Osteocyte (in vitro differentiated cells): Measurements from ENCODE around the gene FLAD1. TPM values are rescaled to one million over a fixed set of nuclear protein-coding genes. Genes with fewer than 3 reads are reported as not detected.

Source experiments
- DNase-seq: peaks from one replicate; pipeline ENCODE4 v3.0.0; 2021; ENCODE audit warnings: mixed read lengths; ENCODE audit not compliant: unreplicated experiment; ENCODE audit errors: extremely low spot score
- H3K27ac Mint-ChIP-seq: one replicate; pipeline ENCODE4 v1.8.0; 2021; ENCODE audit warnings: mild to moderate bottlenecking, mixed read lengths; ENCODE audit not compliant: unreplicated experiment
- H3K27me3 Mint-ChIP-seq: one replicate; pipeline ENCODE4 v1.8.0; 2021; ENCODE audit warnings: mixed read lengths; ENCODE audit not compliant: unreplicated experiment
- H3K36me3 Mint-ChIP-seq: one replicate; pipeline ENCODE4 v1.8.0; 2021; ENCODE audit warnings: mixed read lengths; ENCODE audit not compliant: unreplicated experiment
- H3K4me1 Mint-ChIP-seq: one replicate; pipeline ENCODE4 v1.8.0; 2021; ENCODE audit warnings: mixed read lengths; ENCODE audit not compliant: unreplicated experiment
- H3K4me3 Mint-ChIP-seq: one replicate; pipeline ENCODE4 v1.8.0; 2021; ENCODE audit warnings: mild to moderate bottlenecking, moderate library complexity, mixed read lengths; ENCODE audit not compliant: unreplicated experiment
- H3K9me3 Mint-ChIP-seq: one replicate; pipeline ENCODE4 v1.8.0; 2021; ENCODE audit warnings: mixed read lengths; ENCODE audit not compliant: unreplicated experiment
- CTCF ChIP-seq: fragments of 200-600 bp; sonication (generic); IDR thresholded peaks from 2 replicates; pipeline ENCODE4 v1.5.0; 2021; ENCODE audit warnings: antibody characterized with exemption, mild to moderate bottlenecking, moderate library complexity
- microRNA-seq: library from miRNA; unstranded; fragments of <30 nt; microRNA quantifications from one replicate; pipeline ENCODE4 v1.1.0, GENCODE V29; 2020; ENCODE audit not compliant: unreplicated experiment
- total RNA-seq: library from RNA; stranded (reverse); gene quantifications from 2 replicates; pipeline ENCODE4 v1.2.1, GENCODE V29; 2021

Gene FLAD1
- total RNA-seq, 1 donor from 2014 or later: 31.2 TPM

DNA sequence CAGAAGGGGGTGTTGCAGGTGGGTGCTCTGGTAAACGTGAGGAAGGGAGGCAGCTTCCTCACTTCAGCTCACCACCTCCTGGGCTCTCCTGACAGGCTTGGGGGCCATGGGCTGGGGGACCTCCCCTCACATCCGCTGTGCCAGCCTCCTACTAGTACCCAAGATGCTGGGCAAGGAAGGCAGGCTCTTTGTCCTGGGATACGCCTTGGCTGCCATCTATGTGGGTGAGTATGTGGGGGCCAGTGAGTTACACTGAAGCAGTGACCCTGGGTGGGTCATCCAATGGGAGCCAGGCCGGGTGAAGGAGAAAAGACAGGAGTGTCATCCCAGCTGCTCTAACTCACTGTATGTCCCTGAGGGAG lies 56.1 kb downstream of the FLAD1 start:
- no peak for TF ChIP-seq CTCF
- no peaks in the 10 kb centered on the region for H3K9me3 Mint-ChIP-seq
- no peak overlapping the region for H3K27ac Mint-ChIP-seq
- no peaks in the 10 kb centered on the region for H3K27me3 Mint-ChIP-seq
- no peak for DNase-seq
- H3K4me3 Mint-ChIP-seq: no peak overlapping the region
- H3K4me1 Mint-ChIP-seq: peaks cover 4% of the 10 kb centered on the region
- H3K36me3 Mint-ChIP-seq: no peaks in the 10 kb centered on the region

DNA sequence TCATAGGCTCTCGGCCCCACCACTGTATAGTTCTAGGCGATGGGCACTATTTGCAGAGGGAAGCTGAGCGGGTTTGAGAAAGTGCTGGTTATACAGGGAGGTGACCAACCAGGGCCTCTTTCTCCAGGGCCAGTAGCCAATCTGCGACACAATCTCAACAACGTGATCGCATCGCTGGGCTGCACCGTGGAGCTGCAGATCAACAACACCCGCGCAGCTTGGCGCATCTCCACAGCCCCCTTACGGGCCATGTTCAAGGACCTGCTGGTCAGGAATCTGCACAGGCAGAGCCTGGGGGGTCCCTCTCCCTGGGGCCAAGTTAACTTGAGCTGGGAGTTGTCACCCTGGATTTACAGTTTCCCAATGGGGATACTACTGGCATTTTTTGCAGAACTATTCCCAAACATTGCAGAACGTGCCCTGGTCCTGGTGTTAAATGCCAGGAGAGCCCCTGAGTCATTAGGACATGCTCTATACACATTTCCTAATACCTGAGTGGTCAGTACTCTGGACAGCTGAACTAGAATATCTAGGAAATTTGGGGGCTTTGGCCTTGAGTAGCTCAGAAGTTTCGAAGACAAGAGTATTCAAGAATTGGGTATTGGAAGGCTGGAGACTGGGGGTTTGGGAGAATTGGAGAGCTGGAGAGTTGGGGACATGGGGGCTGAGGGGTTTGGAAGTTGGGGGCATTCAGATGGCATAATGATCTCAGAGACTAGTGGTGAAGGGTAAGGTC lies 57.4 kb downstream of the FLAD1 start:
- no peak for DNase-seq
- no peak overlapping the region for H3K4me3 Mint-ChIP-seq
- H3K36me3 Mint-ChIP-seq: no peaks in the 10 kb centered on the region
- no peak for TF ChIP-seq CTCF
- no peaks in the 10 kb centered on the region for H3K9me3 Mint-ChIP-seq
- peaks cover 9% of the 10 kb centered on the region for H3K4me1 Mint-ChIP-seq
- H3K27me3 Mint-ChIP-seq: no peaks in the 10 kb centered on the region
- H3K27ac Mint-ChIP-seq: no peak overlapping the region

Small RNA genes within 50 kb of the gene (microRNA-seq; reads per million reads assigned to microRNA genes)
- gene MIR4258: not detected

Other genes starting within 250 kb of the FLAD1 start
- gene KCNN3, start 113.1 kb upstream of the FLAD1 start, total RNA-seq: 0.16 and 0.29 TPM in 2 replicates
- 29.5 and 34.5 TPM in 2 replicates for gene PMVK, start 46.6 kb upstream of the FLAD1 start, total RNA-seq
- gene PBXIP1, start 27.2 kb upstream of the FLAD1 start, total RNA-seq: 90.1 and 92.6 TPM in 2 replicates
- 29.2 and 30.4 TPM in 2 replicates for gene PYGO2, start 21.6 kb upstream of the FLAD1 start, total RNA-seq
- 219 and 239 TPM in 2 replicates for gene SHC1, start 12.6 kb upstream of the FLAD1 start, total RNA-seq
- 38.5 and 39.6 TPM in 2 replicates for gene CKS1B, start 8.7 kb upstream of the FLAD1 start, total RNA-seq
- gene LENEP, start 10.2 kb downstream of the FLAD1 start, total RNA-seq: not detected in 2 replicates
- 34.4 and 37.8 TPM in 2 replicates for gene ZBTB7B, start 19.5 kb downstream of the FLAD1 start, total RNA-seq
- 0.75 and 1.0 TPM in 2 replicates for gene DCST2, start 50.4 kb downstream of the FLAD1 start, total RNA-seq
- not detected in 2 replicates for gene DCST1, start 50.5 kb downstream of the FLAD1 start, total RNA-seq
- gene ADAM15, start 68.0 kb downstream of the FLAD1 start, total RNA-seq: 88.4 and 89.4 TPM in 2 replicates
- 10.1 and 12.4 TPM in 2 replicates for gene EFNA4, start 80.4 kb downstream of the FLAD1 start, total RNA-seq
- 2.1 and 2.9 TPM in 2 replicates for gene EFNA3, start 95.5 kb downstream of the FLAD1 start, total RNA-seq
- gene EFNA1, start 144.5 kb downstream of the FLAD1 start, total RNA-seq: 29.3 and 31.3 TPM in 2 replicates
- gene SLC50A1, start 152.5 kb downstream of the FLAD1 start, total RNA-seq: 26.5 and 26.6 TPM in 2 replicates
- 61.3 and 64.4 TPM in 2 replicates for gene DPM3, start 157.2 kb downstream of the FLAD1 start, total RNA-seq
- gene KRTCAP2, start 190.0 kb downstream of the FLAD1 start, total RNA-seq: 190 and 201 TPM in 2 replicates
- gene TRIM46, start 190.5 kb downstream of the FLAD1 start, total RNA-seq: 6.1 and 7.7 TPM in 2 replicates
- 55.4 and 57.2 TPM in 2 replicates for gene THBS3, start 224.6 kb downstream of the FLAD1 start, total RNA-seq
- 31.9 and 33.2 TPM in 2 replicates for gene MTX1, start 225.4 kb downstream of the FLAD1 start, total RNA-seq